ENCODE results near the gene DRICH1.
"Not testable (repeated sequence)": the region's sequence is repeated elsewhere in the genome, so short reads cannot be mapped to it uniquely, and the experiment has no call there.

GRCh38 chr22:23621916-23622315 lies 10.2 kb downstream of the DRICH1 start:
- not testable (repeated sequence) for TF ChIP-seq CTCF (IDR thresholded peaks at IDR 0.05; ENCODE audit: insufficient read depth, low read length); POLR2AphosphoS5 (IDR thresholded peaks at IDR 0.05; ENCODE audit: low read depth)
